Measurements from ENCODE around the gene ETV7. TPM values are rescaled to one million over a fixed set of nuclear protein-coding genes. Genes with fewer than 3 reads are reported as not detected.

Gene ETV7
- total and polyA plus RNA-seq, 2 of the 13 experiments (the other 11 are each of a cell fraction or from before 2014, with no cell fraction given) = not detected

GRCh38 chr6:36340618-36341454 lies 46.6 kb downstream of the ETV7 start (continued):
- no peak for TF ChIP-seq RERE (CRISPR knock-in tag; IDR thresholded peaks at IDR 0.05; ENCODE audit: low read depth)
- TF ChIP-seq NR0B2 (CRISPR knock-in tag; IDR thresholded peaks at IDR 0.05) = no peak; the same call in 1 of the 2 replicates
- no peak for TF ChIP-seq ATF7 (IDR thresholded peaks at IDR 0.05)
- TF ChIP-seq ATF7 (CRISPR knock-in tag; IDR thresholded peaks at IDR 0.05) = peak; percentile 54; the same call in 1 of the 2 replicates
- no peak for TF ChIP-seq GATA4 (IDR thresholded peaks at IDR 0.05; ENCODE audit: borderline replicate concordance, low read depth)
- TF ChIP-seq ZNF562 (CRISPR knock-in tag; IDR thresholded peaks at IDR 0.05; ENCODE audit: borderline replicate concordance) = no peak
- TF ChIP-seq ZBTB14 (CRISPR knock-in tag; IDR thresholded peaks at IDR 0.05) = no peak
- TF ChIP-seq ZSCAN9 (CRISPR knock-in tag; IDR thresholded peaks at IDR 0.05; ENCODE audit: borderline replicate concordance) = peak; percentile 15; the same call in 1 of the 2 replicates
- no peak for TF ChIP-seq PLRG1 (conservative IDR thresholded peaks at IDR 0.05)
- no peak for TF ChIP-seq ZNF597 (CRISPR knock-in tag; IDR thresholded peaks at IDR 0.05)
- no peak for TF ChIP-seq CHCHD3 (CRISPR knock-in tag; IDR thresholded peaks at IDR 0.05)
- TF ChIP-seq DDIT3 (CRISPR knock-in tag; IDR thresholded peaks at IDR 0.05) = no peak
- peak; percentile 51; the same call in 1 of the 2 replicates for TF ChIP-seq CCDC6 (CRISPR knock-in tag; IDR thresholded peaks at IDR 0.05)
- TF ChIP-seq PAWR (CRISPR knock-in tag; IDR thresholded peaks at IDR 0.05; ENCODE audit: borderline replicate concordance) = no peak
- TF ChIP-seq NR3C1 (CRISPR knock-in tag; IDR thresholded peaks at IDR 0.05) = no peak
- no peak for TF ChIP-seq ZC3H13 (CRISPR knock-in tag; IDR thresholded peaks at IDR 0.05)
- TF ChIP-seq CCAR2 (optimal IDR thresholded peaks at IDR 0.05; ENCODE audit: low read depth, low read length) = no peak
- no peak for TF ChIP-seq ZNF629 (CRISPR knock-in tag; conservative IDR thresholded peaks at IDR 0.05)
- no peak for TF ChIP-seq ZFP36L2 (CRISPR knock-in tag; IDR thresholded peaks at IDR 0.05)
- TF ChIP-seq E2F2 (CRISPR knock-in tag; IDR thresholded peaks at IDR 0.05; ENCODE audit: borderline replicate concordance) = no peak
